GM18519 (cell line): Measurements from ENCODE around the gene PDE8A.

Experiments used
- ATAC-seq: cut with Tn5 transposase; IDR thresholded peaks from one replicate; pipeline ENCODE4 v1.9.1; 2021; ENCODE audit warnings: mild to moderate bottlenecking, moderate library complexity; ENCODE audit not compliant: unreplicated experiment, low FRiP score

PDE8A gene

GRCh38 chr15:84981711-84982300 is at the start of gene PDE8A:
PDE8A (plus strand) TSS chr15:84981856; CDS start chr15:84982163, 307 bp downstream.
- peak; percentile 9 for ATAC-seq

- no peak for ATAC-seq
These were observed 46.5 kb upstream of the PDE8A start for GRCh38 chr15:84934942-84935729.

GRCh38 chr15:84937144-84937543 is 44.5 kb upstream of the PDE8A start:
- no peak for ATAC-seq

GRCh38 chr15:84938726-84939125 is 42.9 kb upstream of the PDE8A start:
- no peak for ATAC-seq

GRCh38 chr15:84940399-84940798 is 41.3 kb upstream of the PDE8A start:
- ATAC-seq = no peak

GRCh38 chr15:84942456-84942855 is 39.2 kb upstream of the PDE8A start:
- ATAC-seq = no peak

- ATAC-seq = no peak
These were observed 37.3 kb upstream of the PDE8A start for GRCh38 chr15:84944311-84944710.

GRCh38 chr15:84944861-84945260 is 36.8 kb upstream of the PDE8A start:
- ATAC-seq = no peak

GRCh38 chr15:84946772-84947489 is 34.7 kb upstream of the PDE8A start:
- ATAC-seq = no peak

- ATAC-seq = no peak
These were observed 33.5 kb upstream of the PDE8A start for GRCh38 chr15:84947947-84948830.

- ATAC-seq = no peak
These were observed 32.6 kb upstream of the PDE8A start for GRCh38 chr15:84949043-84949442.

- no peak for ATAC-seq
These were observed 31.6 kb upstream of the PDE8A start for GRCh38 chr15:84949845-84950569.

GRCh38 chr15:84950570-84951111 is 31.0 kb upstream of the PDE8A start:
- ATAC-seq = no peak

GRCh38 chr15:84951736-84952135 is 29.9 kb upstream of the PDE8A start:
- no peak for ATAC-seq

- no peak for ATAC-seq
These were observed 28.5 kb upstream of the PDE8A start for GRCh38 chr15:84953136-84953535.

- no peak for ATAC-seq
These were observed 27.9 kb upstream of the PDE8A start for GRCh38 chr15:84953726-84954125.

GRCh38 chr15:84955089-84955848 is 26.4 kb upstream of the PDE8A start:
- ATAC-seq = no peak

GRCh38 chr15:84956199-84956598 is 25.5 kb upstream of the PDE8A start:
- ATAC-seq = no peak
